Measurements from ENCODE around the gene HMBS.
"Not testable (repeated sequence)": the region's sequence is repeated elsewhere in the genome, so short reads cannot be mapped to it uniquely, and the experiment has no call there.

HMBS gene

DNA sequence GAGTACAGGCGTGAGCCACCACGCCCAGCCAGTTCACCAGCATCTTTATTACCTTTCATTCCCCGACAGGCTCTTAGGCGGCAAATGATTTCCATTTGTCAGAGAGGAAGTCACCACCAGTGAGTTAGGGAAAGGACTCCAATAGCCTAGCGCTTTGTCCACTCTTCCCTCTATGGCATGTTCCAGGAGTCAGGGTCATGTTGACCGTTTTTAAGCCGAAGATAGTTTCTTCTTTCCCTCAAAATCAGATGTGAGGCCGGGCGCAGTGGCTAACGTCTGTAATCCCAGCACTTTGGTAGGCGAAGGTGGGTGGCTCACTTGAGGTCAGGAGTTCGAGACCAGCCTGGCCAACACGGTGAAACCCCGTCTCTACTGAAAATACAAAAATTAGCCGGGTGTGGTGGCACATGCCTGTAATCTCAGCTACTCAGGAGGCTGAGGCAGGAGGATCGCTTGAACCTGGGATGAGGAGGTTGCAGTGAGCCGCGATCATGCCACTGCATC, 18.5 kb downstream of the HMBS start:
- DNase-seq, result not testable (repeated sequence)

DNA sequence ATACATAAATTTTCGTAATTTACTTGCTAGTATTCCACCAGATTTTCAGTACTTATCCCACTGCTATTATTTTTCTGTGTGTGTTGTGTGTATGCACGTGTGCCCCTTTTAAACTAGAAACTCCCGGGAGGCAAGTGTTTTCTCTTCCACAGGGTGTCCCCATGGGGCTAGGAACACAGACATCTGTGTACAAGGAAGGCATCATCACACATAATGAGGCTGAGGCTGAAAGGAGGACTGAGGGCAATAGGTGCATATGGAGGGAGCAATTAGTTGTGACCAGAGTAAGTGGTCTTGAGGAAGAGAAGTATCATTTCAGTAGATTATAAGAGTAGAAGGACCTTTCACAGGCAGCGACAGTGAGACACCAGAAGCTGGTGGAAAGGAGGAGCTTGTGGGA, 19.1 kb downstream of the HMBS start:
- no peak for DNase-seq

DNA sequence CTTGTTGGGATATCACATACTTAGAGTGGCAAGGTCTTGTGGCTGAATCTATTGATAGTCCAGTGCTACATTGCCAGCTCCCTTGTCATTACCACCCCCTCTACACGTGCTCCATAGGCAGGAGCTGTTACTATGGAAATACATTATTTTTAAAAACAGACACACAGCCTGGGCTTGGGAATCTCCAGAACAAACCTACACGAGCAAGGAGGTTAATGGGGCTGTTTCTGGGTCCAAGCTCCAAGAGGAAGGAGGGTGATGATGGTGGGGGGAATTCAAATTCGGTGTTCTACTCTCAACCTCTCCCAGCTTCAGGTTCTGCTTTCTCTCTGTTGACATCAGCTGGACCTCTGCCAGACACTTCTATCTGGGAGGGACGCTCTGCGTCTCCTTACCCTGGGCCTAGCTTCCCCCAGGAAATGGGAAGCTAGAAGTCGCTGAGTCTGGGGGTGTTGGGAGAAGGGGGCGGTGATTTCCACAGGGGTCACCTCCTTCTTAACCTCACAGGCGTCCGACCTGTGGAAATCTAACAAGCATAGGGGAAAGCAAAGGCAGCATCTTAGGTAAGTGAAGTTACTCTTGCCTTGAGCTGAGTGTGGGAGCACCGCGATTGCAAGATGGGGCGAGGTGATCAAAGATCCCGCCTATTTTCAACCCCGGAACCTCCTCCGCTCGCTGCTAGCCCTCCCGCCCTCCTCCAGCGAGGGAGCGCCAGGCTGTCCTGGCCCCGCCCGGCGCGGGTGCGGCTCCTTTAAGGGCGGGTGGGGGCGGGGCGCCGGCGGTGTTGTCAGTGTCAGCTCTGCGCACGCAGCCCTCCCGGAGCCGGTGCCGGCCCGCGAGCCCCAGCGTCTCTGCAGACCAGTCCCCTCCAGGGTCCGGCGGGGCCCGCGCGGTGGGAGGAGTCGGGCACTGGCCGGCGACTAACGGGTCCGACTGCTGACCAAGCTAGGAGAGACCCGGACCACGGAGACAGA, 22.2 kb downstream of the HMBS start, which contains the start of gene C2CD2L:
C2CD2L (plus strand) TSS at position 781 of the 974 bp plus-strand sequence. CDS start 398 bp downstream, outside the sequence.
- DNase-seq, result peak; percentile 81

DNA sequence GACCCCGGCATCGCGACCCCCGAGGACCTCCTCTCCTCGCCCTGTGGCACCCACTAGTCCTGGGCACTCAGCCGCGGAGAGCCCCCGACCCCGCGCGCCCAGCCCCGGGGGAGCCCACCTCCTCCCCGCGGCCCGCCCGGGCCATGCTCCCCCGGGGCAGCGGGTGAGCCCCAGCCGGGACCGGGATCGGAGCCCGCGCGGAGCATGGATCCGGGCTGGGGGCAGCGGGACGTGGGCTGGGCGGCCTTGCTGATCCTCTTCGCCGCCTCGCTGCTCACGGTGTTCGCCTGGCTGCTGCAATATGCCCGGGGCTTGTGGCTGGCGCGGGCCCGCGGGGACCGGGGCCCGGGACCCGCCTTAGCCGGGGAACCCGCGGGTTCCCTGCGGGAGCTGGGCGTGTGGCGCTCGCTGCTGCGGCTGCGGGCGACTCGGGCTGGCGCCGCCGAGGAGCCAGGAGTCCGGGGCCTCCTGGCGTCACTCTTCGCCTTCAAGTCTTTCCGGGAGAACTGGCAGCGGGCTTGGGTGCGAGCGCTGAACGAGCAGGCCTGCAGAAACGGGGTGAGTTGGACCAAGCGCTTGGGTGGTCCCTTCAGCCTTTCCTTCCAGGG, 23.0 kb downstream of the HMBS start:
- no peak for DNase-seq

DNA sequence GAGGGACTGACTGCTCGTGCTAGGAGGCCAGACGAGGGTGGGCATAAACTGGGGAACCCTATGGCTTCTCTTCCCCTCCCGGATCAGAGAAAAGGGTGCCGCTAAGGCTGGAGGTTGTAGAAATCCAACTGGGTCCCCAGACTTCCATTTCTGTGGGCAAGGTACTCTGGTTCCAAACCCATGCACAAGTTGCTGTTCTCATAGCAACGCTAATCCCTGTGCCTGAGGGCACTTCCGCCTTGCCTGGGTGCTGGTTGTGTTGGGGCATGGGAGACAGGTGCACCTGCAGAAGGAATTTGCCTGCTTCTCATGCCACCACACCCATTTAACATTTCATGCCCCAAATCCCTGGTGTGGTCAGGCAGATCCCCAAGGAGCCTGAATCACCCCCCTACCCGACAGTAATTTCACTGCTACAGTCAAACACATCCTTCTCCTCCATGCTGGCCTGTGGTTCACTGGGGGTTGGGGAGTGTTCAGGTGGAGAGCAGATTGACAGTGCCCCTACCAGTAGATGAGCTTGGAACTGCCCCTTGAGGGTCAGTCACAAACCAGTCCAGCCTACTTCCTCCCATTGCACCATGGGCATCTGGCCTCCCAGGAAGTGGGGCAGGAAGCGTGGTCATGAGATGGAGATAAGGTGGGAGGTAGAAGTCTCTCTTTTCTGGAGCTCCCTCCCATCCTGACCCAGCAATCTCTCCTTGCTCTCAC, 23.6 kb downstream of the HMBS start:
- DNase-seq, result peak; percentile 32

DNA sequence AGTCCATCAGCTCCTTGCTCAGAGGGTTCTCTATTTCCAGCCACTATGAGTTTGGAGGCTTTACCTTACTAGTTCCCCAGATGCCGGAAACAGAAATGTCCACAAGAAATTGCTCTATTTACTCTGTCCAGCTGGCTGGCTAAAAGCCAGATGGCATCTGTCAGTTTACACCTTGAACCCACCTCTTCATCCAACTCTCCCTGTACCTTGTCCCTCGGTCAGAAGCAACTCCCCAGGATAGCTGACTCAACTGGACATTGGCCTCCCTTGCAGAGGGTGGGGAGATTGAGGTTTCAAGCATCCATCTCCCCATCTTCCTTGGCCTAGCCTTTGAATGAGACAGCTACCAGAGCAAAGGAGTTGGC, 24.2 kb downstream of the HMBS start:
- no peak for DNase-seq

DNA sequence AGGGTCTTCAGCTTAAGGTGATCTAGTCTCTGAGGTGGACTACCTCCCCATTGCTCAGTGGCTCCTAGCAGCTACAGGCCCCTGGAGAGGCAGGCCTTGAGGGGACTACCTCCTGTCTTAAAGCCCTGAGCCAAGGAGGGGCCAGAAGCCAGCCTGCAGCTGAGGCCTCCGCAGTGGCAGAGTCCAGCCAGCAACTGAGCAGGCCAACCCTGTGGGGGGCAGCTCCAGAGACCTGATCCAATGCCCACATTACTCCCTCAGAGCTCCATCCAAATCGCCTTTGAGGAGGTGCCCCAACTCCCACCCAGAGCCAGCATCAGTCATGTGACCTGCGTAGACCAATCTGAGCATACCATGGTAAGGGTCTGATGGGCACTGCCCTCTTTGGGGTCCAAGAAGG, 25.2 kb downstream of the HMBS start:
- no peak for DNase-seq

DNA sequence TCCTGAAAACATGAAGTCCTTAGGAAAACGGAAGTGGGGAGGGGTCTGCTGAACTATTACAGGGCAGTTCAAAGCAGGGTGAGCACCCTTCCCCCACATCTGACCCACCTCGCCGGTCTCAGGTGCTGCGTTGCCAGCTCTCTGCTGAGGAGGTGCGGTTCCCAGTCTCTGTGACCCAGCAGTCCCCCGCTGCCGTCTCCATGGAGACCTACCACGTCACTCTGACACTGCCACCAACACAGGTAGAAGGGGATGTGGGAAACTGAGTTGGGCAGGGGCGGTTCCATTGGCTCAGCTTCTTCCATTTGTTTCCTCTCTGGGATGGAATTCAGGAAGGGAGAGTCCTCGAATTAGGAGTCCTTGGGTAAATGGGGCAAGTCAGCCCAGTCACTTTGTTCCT, 25.8 kb downstream of the HMBS start:
- DNase-seq, result no peak

DNA sequence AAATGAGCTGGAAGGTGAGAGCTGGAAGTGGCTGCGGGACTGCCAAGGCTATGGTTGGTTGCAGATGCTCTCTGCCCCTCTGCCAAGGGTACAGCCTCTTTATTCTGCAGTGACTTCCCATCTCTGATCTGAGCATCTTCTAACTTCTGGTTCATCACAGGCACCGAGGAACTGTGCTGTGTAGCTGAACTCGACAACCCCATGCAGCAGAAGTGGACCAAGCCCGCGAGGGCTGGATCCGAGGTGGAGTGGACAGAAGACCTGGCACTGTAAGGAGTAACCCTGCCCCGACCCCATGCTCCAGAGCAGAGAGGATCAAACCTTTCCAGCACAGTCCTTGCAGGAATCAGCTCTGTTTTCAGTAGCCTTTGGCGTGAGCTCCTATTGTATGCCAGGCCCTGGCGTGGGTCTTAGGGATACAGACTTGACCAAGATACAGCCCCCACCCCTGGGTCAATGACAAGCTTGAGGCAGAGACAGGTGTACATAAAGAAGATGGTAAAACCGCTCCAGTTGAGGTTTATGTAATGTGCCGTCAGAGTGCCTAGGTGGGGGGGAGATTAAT, 26.8 kb downstream of the HMBS start:
- no peak for DNase-seq

DNA sequence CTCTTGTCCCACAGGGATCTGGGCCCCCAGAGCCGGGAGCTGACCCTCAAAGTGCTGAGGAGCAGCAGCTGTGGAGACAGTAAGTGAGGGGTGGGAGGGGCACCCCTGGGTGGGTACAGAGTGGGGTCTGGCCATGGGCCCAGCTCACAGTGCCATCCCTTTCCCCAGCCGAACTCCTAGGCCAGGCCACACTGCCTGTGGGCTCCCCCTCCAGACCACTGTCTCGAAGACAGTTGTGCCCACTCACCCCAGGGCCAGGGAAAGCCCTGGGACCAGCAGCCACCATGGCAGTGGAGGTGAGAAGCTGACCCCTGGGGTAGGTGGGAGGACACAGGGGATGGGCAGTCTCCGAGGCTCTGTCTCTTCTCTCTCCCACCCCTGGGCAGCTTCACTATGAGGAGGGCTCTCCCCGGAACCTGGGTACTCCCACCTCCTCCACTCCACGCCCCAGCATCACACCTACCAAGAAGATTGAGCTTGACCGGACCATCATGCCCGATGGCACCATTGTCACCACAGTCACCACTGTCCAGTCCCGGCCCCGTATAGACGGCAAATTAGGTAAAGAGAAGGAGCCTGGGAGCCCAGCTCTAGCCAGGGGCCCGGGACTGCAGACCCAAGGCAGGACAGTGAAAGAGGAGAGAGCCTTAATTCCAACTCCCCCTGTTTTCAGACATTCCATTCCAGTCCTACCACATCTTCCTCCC, 27.8 kb downstream of the HMBS start:
- no peak for DNase-seq

DNA sequence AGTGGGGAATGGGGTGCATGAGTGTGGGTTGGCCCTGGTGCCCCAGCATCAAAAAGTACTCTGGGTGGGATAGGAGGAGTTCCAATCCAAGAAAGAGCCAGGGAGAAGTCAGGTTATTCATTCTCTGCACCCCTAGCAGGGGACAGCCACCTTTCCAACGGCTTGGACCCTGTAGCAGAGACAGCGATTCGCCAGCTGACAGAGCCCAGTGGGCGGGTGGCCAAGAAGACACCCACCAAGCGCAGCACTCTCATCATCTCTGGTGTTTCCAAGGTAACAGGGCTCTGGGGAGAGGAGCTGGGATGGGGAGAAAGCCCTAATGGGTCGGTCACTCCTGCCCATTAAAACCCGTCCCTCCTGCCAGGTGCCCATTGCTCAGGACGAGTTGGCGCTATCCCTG, 29.0 kb downstream of the HMBS start:
- DNase-seq, result no peak

DNA sequence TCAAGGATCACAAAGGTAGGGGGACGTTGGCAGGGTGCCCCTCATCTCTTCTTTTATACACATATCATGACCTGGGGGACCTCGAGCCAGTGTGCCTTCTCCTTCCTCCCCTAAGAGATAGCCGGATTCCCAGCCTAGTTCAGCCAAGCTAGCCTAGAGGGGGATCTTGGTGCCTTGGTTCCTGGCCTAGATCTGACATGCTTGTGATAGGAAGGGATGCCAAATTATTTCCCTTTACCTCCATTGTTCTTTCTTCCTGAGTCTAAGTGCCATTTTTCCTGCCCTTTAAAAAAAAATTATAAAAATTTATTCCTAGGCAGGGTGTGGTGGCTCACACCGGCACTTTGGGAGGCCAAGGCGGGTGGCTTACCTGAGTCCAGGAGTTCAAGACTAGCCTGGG, 29.7 kb downstream of the HMBS start:
- DNase-seq, result no peak

DNA sequence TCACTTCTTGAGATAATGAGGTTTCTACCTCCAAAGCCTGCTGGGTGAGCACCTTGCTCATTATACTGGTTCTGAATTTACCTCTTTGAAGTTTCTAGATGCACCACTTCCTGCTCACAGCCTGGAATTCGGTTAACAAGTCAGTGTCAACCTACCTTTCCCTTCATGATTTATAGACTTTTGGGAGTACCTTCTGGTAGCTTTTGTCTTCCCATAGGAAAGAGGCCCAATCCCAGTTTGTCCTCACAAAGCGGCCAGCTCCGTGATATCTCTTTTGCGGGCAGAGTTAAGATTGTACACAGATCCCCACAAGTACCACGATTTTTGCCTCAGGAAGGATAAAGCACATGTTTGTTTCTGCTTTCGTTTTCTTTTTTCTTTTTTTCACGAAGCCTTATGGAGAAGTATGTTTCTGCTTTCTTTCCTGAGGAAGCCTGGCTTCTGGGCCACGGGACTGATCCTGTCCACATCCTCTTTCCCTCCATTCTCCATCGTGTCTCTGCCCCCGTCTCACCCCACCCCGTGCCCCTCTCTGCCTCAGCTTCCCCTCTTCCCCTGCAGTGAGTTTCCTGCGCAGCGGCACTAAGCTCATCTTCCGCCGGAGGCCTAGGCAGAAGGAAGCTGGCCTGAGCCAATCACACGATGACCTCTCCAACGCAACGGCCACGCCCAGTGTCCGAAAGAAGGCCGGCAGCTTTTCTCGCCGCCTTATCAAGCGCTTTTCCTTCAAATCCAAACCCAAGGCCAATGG, 31.0 kb downstream of the HMBS start:
- DNase-seq, result no peak

DNA sequence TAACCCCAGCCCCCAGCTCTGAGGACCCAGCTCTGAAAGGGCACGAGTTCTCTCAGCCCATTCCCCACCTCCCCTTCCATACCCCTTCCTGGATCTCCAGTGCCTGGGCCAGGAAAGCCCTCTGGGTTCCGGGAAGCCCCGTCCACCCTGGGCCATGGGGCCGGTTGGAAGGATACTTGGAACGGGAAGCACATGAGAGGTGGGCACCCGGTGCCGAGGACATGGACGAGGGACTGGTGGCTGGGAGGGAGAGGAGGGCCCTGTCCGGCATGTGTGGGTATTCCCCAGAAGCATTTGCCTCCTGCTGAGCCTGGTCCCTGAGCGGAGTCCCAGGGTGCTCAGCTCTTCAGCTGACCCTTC, 31.5 kb downstream of the HMBS start:
- no peak for DNase-seq

DNA sequence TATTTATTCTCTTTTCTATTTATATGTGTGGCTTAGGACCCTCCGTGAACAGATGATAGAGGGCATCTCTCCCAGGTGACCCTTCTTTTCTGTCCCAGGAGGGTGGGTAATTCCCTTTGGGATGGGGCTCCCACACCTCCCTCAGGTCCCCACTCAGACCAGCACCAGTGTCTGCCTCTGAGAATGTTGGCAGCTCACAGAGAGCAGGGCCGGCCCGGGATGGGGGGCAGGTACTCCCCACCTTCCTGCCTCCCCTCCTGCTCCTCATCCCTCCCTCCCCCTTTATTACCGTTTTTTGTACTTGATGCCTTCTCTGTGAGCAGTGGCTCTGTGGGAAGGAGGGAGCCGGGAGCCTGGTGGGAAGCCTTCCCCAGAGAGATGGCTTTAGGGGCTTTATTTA, 31.9 kb downstream of the HMBS start:
- DNase-seq, result no peak

DNA sequence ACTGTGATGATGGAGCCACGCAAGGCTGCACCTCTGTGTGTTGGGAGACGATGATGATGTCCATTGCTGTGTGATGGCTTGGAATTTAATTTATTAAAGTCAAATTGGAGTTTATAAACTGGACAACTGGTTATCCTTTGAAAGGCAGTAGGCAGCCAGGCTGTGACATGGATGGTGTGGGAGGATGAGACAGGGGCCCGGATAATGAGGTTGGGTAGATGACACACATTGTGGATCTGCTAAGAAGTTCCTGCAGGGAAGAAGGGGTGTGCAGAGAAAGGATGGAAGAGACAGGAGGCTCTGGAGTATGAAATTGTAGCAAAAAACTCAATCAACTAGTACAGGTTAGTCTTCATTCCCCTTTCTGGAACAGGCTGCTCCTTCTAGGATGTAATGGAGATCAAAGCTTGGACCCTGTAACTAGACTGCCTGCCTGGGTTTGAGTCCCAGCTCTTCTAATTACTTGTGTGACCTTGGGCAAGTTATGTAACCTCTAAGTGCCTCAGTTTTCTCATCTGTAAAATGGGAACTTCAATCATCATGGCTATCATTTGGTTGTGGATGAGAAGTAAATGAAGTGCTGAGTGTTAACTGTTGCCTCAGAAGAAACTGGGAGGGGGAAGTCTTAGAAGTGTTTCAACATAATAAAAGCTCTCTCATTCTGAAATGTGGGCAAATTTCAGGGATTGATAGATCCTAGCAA, 32.5 kb downstream of the HMBS start:
- DNase-seq, result no peak

DNA sequence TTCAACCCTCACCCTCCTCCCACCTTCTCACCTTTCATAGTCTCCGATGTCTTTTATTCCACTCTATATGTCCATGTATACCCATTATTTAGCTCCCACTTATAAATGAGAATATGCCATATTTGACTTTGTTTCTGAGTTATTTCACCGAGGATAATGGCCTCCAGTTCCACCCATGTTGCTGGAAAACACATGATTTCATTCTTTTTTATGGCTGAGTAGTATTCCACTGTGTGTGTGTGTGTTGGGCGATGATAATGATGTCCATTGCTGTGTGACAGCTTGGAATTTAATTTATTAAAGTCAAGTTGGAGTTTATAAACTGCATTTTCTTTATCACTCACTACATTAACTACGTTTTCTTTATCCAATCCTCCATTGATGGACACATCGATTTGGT, 33.5 kb downstream of the HMBS start:
- DNase-seq, result no peak

DNA sequence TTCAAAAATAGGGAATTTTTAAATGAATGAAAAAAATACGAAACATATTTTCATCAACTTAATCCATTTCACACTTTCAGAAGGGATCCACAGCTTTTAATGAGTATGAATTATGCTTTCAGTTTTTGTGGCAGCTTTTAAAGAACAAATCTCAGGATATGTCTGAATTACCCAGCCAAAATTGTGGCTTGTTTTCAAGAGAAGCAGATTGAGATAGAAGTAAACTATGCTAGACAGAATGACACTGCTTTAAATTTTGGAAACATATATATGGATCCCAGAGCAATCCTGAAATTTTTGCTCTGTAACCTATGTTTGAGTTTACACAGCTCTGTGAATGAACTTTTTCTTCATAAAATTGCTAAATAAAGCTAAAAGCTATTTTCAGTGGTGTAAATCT, 34.3 kb downstream of the HMBS start:
- no peak for DNase-seq

DNA sequence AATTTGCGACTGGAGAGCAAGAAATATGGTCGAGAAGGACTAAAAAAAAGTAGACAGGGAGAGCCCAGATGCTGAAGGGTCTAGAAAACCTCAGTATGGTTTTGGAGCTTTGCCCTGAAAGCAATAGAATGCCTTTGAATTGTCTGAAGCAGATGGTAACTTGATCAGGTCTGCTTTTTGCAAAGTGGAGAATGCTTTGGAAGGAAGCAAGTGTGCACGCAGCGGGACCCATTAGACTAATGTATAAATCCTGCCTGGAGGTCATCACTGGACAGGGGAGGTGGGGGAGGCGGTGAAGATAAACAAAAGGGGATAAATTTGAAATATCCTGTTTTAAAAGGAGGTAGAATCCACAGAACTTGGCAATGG, 35.9 kb downstream of the HMBS start:
- DNase-seq, result no peak

DNA sequence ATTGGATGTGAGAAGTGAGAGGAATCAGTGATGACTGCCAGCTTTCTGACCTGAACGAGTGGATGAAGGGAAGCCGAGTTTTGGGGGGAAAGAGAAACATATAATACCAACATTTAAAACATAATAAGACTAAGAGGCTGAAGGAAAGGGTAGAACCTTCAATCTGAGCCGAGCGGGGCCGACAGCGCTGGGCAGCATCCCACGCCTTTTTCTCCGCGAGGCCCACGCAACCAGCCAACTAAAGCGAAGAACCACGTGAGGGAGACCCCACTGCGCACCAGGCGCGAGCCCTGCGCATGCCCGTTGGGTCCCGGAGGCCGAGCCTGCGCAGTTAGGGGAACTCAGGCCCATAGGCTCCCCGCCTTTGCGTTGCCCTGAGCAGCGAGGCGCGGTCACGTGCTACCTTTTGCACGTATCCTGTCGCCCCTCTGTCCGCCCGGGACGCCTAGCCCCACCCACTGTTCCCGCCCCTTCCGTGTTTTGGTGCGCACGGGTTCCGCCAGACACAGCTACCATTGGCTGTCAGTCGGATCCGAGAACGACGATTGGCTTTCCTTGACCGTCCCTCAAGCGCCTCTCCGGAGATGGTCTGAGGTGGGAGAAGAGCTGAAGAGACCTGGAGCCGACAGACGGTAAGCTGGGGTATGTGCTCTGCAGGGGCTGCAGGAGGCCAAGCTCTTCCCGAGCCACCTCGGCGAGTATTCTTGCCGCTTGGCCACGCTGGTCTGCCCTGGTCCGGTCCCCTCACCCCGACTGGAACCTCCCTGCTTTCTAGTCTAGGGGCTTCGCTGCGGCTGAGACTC, 36.5 kb downstream of the HMBS start, which contains the start of gene HINFP:
HINFP (plus strand) TSS at position 573 of the 803 bp plus-strand sequence. CDS start 5,365 bp downstream, outside the sequence.
- DNase-seq, result peak; percentile 100

Measured in activated CD4-positive, alpha-beta T cell treated with anti-CD3 and anti-CD28 coated beads, Interleukin-2, amount 50 U/mL, for 1 hour (primary cell).